HG02571 (cell line): ENCODE measurements around the gene ARRDC1.
"Not testable (repeated sequence)": the region's sequence is repeated elsewhere in the genome, so short reads cannot be mapped to it uniquely, and the experiment has no call there.

Source experiments
- ATAC-seq: cut with Tn5 transposase; IDR thresholded peaks from one replicate; pipeline ENCODE4 v1.9.1; 2021; ENCODE audit warnings: mild to moderate bottlenecking, moderate library complexity; ENCODE audit not compliant: unreplicated experiment

ARRDC1 gene

DNA sequence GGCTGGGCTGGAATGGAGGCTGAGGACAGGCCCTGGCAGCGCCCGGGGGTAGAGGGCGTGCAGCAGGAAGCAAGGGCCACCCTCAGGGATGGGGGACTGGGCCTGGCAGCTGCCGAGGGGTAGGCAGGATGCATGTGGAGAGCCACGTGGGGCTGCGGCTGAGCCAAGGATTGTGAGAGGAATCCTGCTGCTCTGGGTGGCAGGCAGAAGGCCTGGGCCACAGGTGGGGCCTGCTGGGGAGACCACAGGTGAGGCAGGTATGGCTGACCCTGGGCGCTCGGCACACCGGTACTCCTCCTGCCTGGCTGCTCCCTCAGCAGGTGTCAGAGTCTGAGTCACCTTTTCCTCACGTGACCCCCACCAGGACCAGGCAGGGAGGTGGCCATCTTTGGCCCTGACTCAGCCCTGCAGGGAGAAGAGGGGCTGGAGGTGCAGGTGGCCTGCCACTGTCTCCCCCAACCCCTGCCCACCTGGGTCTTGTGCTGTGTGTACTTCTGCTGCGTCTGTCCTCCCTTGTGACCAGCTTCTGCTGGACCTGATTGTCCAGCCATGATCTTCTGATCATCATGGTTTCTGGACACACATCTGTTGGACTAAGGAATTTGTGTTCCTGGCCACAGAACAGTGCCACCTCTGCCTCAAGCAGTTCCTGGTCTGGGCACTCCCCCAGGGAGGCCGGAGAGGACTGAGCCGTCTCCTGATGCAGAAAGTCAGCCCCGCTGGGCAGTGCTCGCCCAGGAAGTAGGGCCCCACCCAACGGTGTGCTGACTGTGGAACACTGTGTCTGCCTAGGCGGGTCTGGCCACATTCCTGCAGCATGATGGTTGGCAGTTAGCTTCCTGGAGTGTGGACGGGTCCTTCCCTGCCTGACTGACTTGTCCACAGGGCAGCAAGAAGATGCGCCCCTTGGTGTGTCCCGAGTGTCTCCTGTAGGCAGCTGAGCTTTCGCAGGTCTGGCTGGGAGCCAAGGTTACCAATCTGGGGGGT lies 6.4 kb downstream of the ARRDC1 start:
- no peak for ATAC-seq

DNA sequence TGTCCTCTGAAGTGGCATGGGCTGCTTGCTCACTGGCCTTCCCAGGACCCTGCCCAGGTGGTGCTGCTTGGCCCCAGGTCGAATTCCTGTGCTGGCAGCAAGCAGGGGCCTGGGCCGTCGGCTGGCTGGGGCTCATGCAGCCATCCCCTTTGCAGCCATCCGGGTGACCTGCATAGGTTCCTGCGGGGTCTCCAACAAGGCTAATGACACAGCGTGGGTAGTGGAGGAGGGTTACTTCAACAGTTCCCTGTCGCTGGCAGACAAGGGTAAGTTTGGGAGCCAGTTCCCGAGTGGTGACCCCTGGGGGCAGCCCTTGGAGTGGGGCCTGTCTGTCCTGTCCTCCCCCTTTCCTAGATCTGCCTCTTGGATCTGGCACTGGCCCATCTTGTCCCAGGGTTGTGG lies 7.3 kb downstream of the ARRDC1 start:
- ATAC-seq: no peak

DNA sequence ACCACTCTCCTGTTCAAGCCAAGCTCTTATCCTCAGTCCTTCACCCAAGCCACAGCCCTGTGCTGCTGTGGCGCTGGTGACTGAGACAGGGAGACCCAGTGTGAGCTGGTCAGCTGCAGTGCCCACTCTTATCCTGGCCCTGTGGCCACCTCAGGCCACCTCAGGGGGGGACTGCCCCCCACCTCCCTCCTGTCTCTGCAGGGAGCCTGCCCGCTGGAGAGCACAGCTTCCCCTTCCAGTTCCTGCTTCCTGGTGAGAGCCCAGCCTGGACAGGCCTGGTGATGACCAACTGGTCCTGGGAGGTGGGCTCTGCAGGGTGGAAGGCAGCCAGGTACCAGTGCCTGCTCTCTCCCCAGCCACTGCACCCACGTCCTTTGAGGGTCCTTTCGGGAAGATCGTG lies 7.8 kb downstream of the ARRDC1 start:
- no peak for ATAC-seq

- ATAC-seq: no peak
Observed at GRCh38 chr9:137613738-137614523, 8.4 kb downstream of the ARRDC1 start.

DNA sequence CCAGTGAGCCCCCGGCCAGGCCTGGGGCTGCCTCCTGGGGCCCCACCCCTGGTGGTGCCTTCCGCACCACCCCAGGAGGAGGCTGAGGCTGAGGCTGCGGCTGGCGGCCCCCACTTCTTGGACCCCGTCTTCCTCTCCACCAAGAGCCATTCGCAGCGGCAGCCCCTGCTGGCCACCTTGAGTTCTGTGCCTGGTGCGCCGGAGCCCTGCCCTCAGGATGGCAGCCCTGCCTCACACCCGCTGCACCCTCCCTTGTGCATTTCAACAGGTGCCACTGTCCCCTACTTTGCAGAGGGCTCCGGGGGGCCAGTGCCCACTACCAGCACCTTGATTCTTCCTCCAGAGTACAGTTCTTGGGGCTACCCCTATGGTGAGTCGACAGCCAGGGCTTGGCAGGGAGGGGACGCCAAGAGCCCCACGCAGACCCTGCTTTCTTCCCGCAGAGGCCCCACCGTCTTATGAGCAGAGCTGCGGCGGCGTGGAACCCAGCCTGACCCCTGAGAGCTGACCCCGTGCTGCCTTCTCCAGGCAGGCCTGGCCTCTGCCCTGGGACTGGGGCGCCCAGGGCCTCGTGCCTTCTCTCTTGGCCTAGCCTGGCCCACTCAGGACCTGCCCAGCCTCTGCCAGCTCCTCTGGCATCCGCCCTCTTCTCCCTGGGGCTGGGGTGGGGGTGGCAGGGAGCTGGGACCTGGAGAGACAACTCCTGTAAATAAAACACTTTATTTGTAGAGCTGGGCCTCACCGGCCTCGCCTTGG lies 9.3 kb downstream of the ARRDC1 start:
- no peak for ATAC-seq

DNA sequence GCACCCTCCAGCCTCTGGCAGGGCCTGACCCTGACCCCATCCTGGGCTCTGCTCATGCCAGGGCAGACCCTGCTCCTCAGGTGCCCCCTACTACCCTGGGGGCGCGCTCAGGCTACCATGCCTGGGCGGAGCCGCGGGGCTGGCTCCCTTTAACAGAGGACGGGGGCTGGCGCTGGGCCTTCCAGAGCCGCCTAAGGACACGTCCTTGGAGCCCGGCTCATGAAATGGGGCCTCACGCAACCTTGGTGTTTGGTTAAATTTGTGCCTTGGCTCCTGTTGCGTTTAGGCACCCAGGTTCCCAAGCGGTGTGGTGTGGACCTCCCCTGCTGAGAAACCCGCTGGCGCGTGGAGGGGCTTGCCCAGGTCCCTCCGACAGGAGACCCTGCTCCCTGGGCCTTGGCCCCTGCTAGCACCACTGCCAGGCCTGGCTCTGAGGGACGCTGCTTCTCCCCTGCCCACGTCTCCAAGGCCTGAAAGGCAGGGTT lies 9.9 kb downstream of the ARRDC1 start:
- ATAC-seq: no peak

DNA sequence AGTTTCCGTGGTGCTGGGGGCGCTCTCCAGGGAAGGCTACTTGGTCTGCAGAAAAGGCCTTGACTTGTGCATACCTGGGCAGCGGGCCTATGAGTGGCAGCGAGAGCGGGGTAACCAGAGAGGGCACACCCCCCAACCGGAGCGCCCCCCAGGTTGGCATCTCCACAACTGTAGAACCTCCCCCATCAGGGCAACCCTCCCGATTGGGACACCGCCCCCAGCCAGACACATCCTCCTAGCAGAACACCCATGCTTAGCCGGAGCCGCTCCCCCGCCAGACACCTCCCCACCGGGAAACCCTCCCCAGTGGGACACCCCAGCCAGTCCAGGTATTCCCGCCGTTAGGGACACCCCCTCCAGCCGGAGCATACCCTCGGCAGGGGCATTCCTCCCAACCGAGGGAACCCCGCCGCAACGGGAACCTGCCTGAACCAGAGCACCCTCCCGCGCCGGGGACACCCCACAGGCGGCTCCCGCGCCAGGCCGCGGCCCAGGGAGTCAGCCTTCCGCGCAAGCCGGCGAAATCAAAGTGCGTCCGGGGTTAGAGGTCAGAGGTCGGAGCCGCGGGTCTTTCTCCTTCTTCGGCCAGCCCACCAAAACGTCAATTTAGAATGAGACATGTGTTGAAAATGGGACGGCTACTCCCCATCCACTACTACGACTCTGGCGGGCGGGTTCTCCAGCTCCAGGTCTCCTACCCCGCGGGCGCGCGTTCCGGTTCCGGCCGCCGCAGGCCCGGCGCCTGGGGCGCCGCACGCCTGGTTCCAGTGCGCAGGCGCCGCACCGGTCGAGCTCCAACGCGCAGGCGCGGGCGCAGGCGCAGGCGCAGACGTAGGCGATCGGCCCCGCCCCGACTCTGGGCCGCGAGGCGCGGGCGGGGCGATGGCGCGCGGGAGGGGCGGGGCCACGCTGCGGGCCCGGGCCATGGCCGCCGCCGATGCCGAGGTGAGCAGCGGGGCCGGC lies 12.9 kb downstream of the ARRDC1 start, which contains the start of gene EHMT1:
Gene EHMT1 (plus strand): TSS at position 901 of the 963 bp plus-strand sequence. CDS start 24 bp downstream, at position 925.
- peak; percentile 72 for ATAC-seq

DNA sequence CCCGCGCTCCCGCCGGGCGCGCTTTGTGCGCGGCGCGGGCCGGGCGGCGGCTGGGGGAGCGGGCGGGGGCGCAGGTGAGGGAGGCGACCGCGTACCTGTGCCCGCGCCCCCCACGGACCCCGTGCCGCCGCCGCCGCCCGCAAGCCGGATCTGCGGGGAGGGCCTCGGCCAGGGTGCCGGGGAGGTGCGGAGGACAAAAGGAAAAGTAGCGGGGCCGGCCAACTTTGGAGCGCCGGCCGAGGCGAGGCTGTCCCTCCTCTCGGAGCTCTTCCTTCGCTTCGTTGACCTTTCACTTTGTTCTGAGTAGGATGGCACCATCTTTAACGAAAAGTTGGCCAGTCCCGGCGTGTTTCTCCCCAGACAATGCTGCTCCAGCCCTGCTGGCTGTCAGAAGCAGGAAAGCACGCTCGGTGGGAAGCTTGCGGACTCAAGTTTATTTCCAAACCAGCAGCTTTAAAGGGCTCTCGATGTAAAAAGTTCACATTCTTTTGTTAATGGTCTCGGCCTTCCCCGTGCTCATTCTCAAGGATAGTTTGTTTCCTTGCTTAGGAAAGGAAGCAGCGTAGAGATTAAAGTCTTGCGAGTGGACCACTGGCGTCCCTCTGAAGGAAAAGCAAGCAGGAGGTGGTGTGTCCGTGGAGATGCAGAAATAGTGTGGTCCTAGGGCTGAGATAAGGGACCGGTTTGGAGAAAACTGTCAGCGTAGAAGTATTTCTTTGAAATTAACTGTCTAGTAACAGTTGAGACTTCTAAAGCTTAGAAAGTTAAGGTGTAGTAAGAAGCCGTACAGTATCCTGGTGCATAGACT lies 14.0 kb downstream of the ARRDC1 start:
- peak; percentile 6 for ATAC-seq

- no peak for ATAC-seq
Observed at GRCh38 chr9:137620048-137620405, 14.5 kb downstream of the ARRDC1 start.

- no peak for ATAC-seq
Observed at GRCh38 chr9:137620581-137620980, 15.1 kb downstream of the ARRDC1 start.

DNA sequence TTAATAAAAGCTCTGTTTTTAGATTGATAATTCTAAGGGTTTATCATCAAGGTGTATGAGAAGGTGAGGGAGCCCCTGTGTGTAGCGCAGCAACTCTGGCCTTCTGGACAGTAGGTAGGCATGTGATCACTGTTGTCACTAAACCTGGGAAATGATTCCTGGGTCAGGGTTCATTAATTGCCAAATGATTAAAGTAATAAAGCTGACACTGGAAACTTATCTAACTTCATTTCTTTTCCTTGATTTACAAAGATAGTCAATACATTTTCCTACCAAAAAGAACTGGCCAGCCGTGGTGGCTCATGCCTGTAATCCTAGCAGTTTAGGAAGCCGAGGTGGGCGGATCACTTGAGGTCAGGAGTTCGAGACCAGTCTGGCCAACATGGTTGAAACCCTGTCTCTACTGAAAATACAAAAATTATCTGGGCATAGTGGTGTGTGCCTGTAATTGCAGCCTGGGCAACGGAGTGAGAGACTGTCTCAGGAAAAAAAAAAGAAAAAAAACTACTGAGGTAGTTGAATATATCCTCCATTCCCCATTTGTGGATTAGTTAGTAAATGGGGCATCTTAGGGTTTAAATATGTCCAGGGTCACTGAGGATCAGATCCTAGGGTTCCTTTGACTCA lies 15.8 kb downstream of the ARRDC1 start:
- no peak for ATAC-seq

DNA sequence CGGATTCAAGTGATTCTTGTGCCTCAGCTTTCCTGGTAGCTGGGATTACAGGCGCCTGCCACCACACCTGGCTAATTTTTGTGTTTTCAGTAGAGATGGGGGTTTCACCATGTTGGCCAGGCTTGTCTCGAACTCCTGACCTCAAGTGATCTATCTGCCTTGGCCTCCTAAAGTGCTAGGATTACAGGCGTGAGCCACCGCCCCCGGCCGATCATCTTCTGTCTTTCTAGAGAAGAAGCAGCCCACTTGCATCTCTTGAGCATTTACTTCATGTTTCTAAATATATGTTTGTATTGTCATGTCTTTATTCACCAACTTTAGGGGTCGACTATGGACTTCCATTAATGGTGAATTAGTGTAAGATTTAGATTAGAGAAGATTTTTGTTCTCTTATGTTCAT lies 16.7 kb downstream of the ARRDC1 start:
- not testable (repeated sequence) for ATAC-seq

GRCh38 chr9:137626464-137626863 lies 21.0 kb downstream of the ARRDC1 start:
- no peak for ATAC-seq

DNA sequence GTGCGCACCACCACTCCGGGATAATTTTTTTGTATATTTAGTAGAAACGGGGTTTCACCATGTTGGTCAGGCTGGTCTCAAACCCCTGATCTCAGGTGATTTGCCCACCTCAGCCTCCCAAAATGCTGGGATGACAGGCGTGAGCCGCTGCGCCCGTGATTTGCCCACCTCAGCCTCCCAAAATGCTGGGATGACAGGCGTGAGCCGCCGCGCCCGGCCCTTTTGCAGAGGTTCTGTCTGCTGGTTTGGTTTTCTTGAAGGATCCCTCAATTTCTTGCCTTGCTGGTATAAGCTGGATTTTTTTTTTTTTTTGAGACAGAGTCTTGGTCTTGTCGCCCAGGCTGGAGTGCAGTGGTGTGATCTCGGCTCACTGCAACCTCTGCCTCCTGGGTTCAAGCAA lies 21.9 kb downstream of the ARRDC1 start:
- ATAC-seq: not testable (repeated sequence)

GRCh38 chr9:137630126-137630525 lies 24.6 kb downstream of the ARRDC1 start:
- no peak for ATAC-seq

DNA sequence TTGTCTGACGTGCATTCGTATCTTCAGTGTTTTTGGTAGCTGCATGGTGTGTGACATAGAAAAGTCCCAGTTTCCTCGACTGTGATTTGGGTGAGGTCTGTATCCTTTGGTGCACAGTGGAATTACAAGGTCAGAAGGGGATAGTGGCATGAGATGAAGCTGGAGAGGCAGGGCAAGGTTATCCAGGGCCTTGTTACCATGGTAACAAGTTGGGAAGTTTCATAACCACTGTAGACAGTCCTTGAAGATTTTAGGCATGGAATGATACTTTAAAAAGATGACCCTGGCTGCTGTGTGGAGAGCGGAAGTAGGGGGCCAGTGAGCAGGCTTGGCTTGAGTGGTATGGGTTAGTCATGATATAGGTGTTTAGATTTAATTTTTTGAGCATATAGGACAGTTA lies 25.2 kb downstream of the ARRDC1 start:
- ATAC-seq: no peak

- ATAC-seq: no peak
Observed at GRCh38 chr9:137631345-137632229, 26.1 kb downstream of the ARRDC1 start.
